Measurements from ENCODE around the gene TMEM61. TPM values are rescaled to one million over a fixed set of nuclear protein-coding genes. Genes with fewer than 3 reads are reported as not detected.

The TMEM61 gene
- total RNA-seq, 1 donor from 2014 or later: not detected

GRCh38 chr1:54945393-54945936 lies 35.0 kb upstream of the TMEM61 start:
- DNase-seq (ENCODE audit: low read depth) (no peak), FAIRE-seq (no peak)
- Mint-ChIP-seq H3K4me3 (ENCODE audit: unreplicated experiment) (no peak overlapping the region), H3K4me1 (ENCODE audit: low read depth, unreplicated experiment) (peaks cover 3% of the 10 kb centered on the region), H3K36me3 (ENCODE audit: low read depth, unreplicated experiment) (no peaks in the 10 kb centered on the region), H3K27me3 (ENCODE audit: low read depth, unreplicated experiment) (peaks cover 17% of the 10 kb centered on the region), H3K27ac (ENCODE audit: unreplicated experiment) (no peak overlapping the region), H3K9me3 (ENCODE audit: unreplicated experiment) (no peaks in the 10 kb centered on the region)
- Histone ChIP-seq H3K4me2 (ENCODE audit: low read length) (no peak overlapping the region), H3K9ac (ENCODE audit: low read length) (no peak overlapping the region), H3K27ac (ENCODE audit: low read depth, low read length) (no peak overlapping the region), H3K27me3 (ENCODE audit: insufficient read depth, low read length) (no peaks in the 10 kb centered on the region), H3K79me2 (ENCODE audit: insufficient read depth, low read length) (no peaks in the 10 kb centered on the region), H2AFZ (ENCODE audit: low read depth, low read length) (no peak overlapping the region), H4K20me1 (ENCODE audit: insufficient read depth, low read length) (no peaks in the 10 kb centered on the region), H3K36me3 (ENCODE audit: insufficient read depth, low read length) (no peaks in the 10 kb centered on the region), H3K9me3 (ENCODE audit: insufficient read depth, low read depth, low read length) (no peaks in the 10 kb centered on the region), H3K4me3 (ENCODE audit: insufficient read depth, low read depth, low read length) (no peak overlapping the region), H3K4me1 (ENCODE audit: insufficient read depth, low read length) (peaks cover 5% of the 10 kb centered on the region)
- no peak for TF ChIP-seq EZH2 (IDR thresholded peaks at IDR 0.05; ENCODE audit: insufficient read depth, low read length)

DNA sequence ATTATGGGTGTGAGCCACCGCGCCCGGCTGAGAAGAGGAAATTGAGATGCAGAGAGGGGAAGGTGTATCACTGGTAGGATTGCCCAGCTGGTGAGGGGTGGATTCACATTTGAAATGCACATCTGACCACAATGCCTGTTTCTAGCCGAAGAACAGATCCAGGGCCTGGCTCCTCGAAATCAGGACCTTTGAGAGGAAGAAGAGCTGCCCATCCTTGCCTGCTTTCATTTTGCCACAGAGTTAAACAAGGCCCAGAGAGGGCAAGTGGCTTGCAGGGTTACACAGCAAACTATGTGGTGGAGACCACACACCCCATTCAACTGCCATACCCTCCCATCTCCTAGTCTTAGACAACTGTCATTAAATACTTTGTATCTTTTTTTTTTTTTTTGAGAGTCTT lies 32.9 kb upstream of the TMEM61 start:
- no peaks in the 10 kb centered on the region for H3K79me2 ChIP-seq (ENCODE audit: insufficient read depth, low read length)
- H3K4me3 Mint-ChIP-seq (ENCODE audit: unreplicated experiment): no peak overlapping the region
- H3K27ac Mint-ChIP-seq (ENCODE audit: unreplicated experiment): no peak overlapping the region
- no peak overlapping the region for H3K4me3 ChIP-seq (ENCODE audit: insufficient read depth, low read depth, low read length)
- no peaks in the 10 kb centered on the region for H4K20me1 ChIP-seq (ENCODE audit: insufficient read depth, low read length)
- no peak overlapping the region for H3K4me2 ChIP-seq (ENCODE audit: low read length)
- FAIRE-seq (no peak), DNase-seq (ENCODE audit: low read depth) (no peak)
- no peaks in the 10 kb centered on the region for H3K36me3 Mint-ChIP-seq (ENCODE audit: low read depth, unreplicated experiment)
- H3K4me1 ChIP-seq (ENCODE audit: insufficient read depth, low read length): peaks cover 10% of the 10 kb centered on the region
- H3K4me1 Mint-ChIP-seq (ENCODE audit: low read depth, unreplicated experiment): peaks cover 3% of the 10 kb centered on the region
- H3K27me3 ChIP-seq (ENCODE audit: insufficient read depth, low read length): no peaks in the 10 kb centered on the region
- TF ChIP-seq CTCF (IDR thresholded peaks at IDR 0.05; ENCODE audit: insufficient read depth, low read depth, low read length) (no peak), EZH2 (IDR thresholded peaks at IDR 0.05; ENCODE audit: insufficient read depth, low read length) (no peak)
- H3K36me3 ChIP-seq (ENCODE audit: insufficient read depth, low read length): no peaks in the 10 kb centered on the region
- H3K9ac ChIP-seq (ENCODE audit: low read length): no peak overlapping the region
- H2AFZ ChIP-seq (ENCODE audit: low read depth, low read length): no peak overlapping the region
- H3K9me3 Mint-ChIP-seq (ENCODE audit: unreplicated experiment): no peaks in the 10 kb centered on the region
- peaks cover 15% of the 10 kb centered on the region for H3K27me3 Mint-ChIP-seq (ENCODE audit: low read depth, unreplicated experiment)
- H3K9me3 ChIP-seq (ENCODE audit: insufficient read depth, low read depth, low read length): no peaks in the 10 kb centered on the region
- no peak overlapping the region for H3K27ac ChIP-seq (ENCODE audit: low read depth, low read length)

- H2AFZ ChIP-seq (ENCODE audit: low read depth, low read length): no peak overlapping the region
- no peak overlapping the region for H3K4me2 ChIP-seq (ENCODE audit: low read length)
- H3K27ac Mint-ChIP-seq (ENCODE audit: unreplicated experiment): no peak overlapping the region
- no peaks in the 10 kb centered on the region for H3K79me2 ChIP-seq (ENCODE audit: insufficient read depth, low read length)
- H3K27me3 Mint-ChIP-seq (ENCODE audit: low read depth, unreplicated experiment): peaks cover 13% of the 10 kb centered on the region
- H4K20me1 ChIP-seq (ENCODE audit: insufficient read depth, low read length): no peaks in the 10 kb centered on the region
- FAIRE-seq (no peak), DNase-seq (ENCODE audit: low read depth) (no peak)
- no peaks in the 10 kb centered on the region for H3K9me3 Mint-ChIP-seq (ENCODE audit: unreplicated experiment)
- no peaks in the 10 kb centered on the region for H3K36me3 Mint-ChIP-seq (ENCODE audit: low read depth, unreplicated experiment)
- no peak for TF ChIP-seq EZH2 (IDR thresholded peaks at IDR 0.05; ENCODE audit: insufficient read depth, low read length)
- TF ChIP-seq CTCF (IDR thresholded peaks at IDR 0.05; ENCODE audit: insufficient read depth, low read depth, low read length): no peak
- H3K9me3 ChIP-seq (ENCODE audit: insufficient read depth, low read depth, low read length): no peaks in the 10 kb centered on the region
- no peak overlapping the region for H3K27ac ChIP-seq (ENCODE audit: low read depth, low read length)
- H3K9ac ChIP-seq (ENCODE audit: low read length): no peak overlapping the region
- H3K36me3 ChIP-seq (ENCODE audit: insufficient read depth, low read length): no peaks in the 10 kb centered on the region
- no peaks in the 10 kb centered on the region for H3K27me3 ChIP-seq (ENCODE audit: insufficient read depth, low read length)
- peaks cover 3% of the 10 kb centered on the region for H3K4me1 Mint-ChIP-seq (ENCODE audit: low read depth, unreplicated experiment)
- peaks cover 10% of the 10 kb centered on the region for H3K4me1 ChIP-seq (ENCODE audit: insufficient read depth, low read length)
- H3K4me3 Mint-ChIP-seq (ENCODE audit: unreplicated experiment): no peak overlapping the region
- no peak overlapping the region for H3K4me3 ChIP-seq (ENCODE audit: insufficient read depth, low read depth, low read length)
Measured at GRCh38 chr1:54949053-54949452, 31.4 kb upstream of the TMEM61 start.
